Astrocyte of the hippocampus (primary cell): ENCODE data around the gene PPP1R12C.

Source experiments
- DNase-seq: peaks from one replicate; pipeline ENCODE4 v3.0.0; 2011; ENCODE audit warnings: low read depth, low spot score

PPP1R12C gene

DNA sequence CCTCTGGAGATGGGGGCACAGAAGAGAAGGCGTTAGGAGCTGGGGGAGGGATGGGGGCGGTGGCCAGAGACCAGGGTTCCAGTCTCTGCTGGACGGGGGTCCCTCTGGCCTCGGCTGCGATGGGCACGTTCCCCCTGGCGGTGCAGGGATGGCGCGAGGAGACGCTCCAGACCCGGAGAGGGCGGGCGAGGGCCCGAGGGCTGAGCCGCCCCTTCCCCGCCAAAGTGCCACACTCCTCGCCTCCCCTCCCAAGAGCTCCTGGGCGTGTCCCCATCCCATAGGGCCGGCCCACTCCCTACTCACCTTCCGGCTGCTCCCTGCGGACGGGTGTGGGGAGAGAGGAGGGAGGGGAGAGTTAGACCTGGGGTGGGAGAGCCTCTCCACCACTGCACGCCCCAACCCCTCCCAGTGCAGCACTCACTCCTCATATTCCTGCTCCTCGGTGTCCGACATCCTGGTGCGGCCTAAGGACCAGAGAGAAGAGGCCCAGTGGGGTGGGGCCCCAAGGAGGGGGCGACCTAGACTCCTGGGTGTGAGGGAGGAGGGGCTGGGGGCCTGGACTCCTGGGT, 29.4 kb upstream of the PPP1R12C start:
- no peak for DNase-seq

DNA sequence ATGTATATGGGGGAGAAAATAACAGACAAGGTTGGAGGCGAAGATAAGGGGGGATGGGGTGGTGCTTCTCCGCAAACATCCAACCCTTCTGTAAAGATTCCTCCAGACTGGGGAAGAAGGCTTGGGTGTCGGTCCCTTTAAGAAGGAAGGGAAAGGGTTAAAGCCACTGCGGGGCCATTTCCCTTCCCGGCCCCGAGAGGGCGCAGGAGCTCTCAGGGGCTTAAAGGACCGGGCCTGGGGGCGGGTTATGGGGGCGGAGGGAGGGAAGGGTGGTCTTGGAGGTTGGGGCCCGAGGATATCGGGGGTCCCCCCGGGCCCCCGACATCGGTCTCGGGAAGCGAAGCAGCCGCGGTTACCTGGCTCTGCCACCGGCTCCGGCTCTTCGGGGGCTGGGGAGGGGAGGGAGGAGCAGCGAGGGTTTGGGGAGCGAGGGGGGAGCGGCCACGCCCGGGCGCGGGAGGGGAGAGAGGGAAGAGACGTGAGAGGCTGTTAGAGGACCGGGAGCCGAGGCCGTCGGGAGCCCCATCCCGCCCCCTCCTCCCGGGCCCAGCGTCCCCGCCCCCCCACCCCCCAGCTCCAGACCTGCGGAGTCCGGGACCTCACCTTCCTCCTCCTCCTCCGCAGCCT, 28.8 kb upstream of the PPP1R12C start:
- DNase-seq: peak; percentile 22

GRCh38 chr19:55145232-55145631, 27.8 kb upstream of the PPP1R12C start:
- no peak for DNase-seq

DNA sequence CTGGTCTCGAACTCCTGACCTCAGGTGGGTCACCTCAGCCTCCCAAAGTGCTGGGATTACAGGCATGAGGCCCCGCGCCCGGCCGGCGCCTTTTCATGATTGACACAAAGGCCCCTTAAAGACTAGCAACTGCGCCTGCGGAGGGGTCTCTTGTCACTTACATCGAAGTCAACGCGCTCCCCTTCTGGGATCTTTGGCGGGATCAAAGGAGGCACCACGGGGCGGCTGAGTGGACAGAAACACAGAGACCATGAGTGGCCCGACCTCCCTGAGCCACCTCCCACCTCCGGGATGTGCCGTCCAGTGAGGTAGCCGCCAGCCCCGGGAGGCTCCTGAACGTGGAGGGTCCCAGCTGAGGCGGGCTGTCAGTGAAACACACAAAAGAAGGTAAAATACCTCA, 24.3 kb upstream of the PPP1R12C start:
- DNase-seq: no peak

DNA sequence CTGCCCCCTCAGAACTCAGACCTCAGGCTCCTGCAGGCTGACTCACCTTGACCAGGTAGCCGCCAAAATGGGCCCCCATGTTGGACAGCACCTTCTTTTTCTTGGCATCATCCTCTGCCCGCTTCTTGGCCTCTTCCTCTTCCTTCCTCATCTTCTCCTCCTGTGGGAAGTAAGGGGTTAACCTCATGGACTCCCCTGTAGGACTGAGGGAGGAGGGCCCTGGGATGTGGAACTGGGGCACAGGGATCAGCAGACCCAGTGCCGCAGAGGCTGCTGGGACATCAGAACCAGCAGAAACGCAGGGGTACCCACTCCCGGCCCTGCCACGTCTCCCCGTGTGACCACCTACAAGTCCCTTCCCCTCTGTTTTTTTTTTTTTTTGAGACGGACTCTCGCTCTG, 20.5 kb upstream of the PPP1R12C start:
- DNase-seq: no peak

- DNase-seq: no peak
These were observed 19.1 kb upstream of the PPP1R12C start for GRCh38 chr19:55136399-55137102.

GRCh38 chr19:55134736-55135135, 17.3 kb upstream of the PPP1R12C start:
- no peak for DNase-seq

DNA sequence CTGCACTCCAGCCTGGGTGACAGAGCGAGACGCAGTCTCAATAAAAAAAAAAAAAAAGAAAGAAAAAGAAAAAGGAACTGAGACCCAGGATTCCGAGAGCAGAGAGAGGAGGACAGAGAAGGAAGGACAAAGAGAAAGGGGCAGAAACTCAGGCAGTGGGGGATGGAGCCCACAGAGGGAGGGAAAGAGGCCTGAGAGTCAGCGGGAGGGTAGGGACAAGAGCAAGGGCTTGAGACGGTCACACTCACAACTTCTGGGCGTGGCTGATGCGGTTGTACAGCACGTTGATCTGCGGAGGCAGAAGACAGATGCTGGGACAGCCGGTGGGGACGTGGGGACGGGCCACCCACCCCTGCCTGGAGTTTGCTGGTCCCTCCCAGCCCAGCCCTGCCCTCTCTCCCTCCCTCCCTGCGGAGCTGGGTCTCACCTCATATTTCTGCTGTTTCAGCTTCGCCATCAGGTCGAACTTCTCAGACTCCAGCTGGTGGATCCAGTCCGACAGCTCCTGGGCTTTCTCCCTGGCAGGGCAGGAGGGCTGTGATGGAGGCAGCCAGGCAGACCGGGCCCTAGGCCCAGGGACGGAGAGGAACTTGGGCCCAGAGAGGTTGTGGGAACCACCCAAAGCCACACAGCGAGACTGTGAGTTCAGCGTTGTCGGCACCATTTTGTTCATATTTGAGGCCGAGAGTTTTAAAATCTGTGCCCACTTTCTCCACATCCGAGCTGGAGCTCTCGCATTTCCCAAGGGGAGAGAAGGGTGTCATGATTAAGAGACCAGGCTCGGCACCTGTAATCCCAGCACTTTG, 16.4 kb upstream of the PPP1R12C start:
- DNase-seq: no peak

- no peak for DNase-seq
These were observed 15.2 kb upstream of the PPP1R12C start for GRCh38 chr19:55132453-55133129.

- no peak for DNase-seq
These were observed 14.0 kb upstream of the PPP1R12C start for GRCh38 chr19:55131421-55131820.

DNA sequence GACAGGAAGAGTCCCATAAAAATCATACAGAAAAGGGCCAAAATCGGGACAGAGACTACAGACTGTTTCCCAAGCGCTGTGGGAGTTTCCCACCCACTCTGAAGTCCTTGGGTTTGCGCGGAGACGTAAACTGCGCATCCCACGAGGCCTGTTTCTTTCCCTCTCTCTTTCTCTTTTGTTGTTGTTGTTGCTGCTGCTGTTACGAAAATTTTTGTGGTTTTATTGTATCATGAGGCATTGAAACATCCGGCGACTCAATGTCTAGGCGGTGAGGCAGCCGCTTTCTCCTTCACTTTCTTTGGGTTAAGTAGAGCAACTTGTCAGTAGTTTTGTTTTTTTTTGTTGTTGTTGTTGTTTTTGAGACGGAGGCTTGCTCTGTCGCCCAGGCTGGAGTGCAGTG, 1.6 kb upstream of the PPP1R12C start:
- no peak for DNase-seq

GRCh38 chr19:55118401-55118991, 1.1 kb upstream of the PPP1R12C start:
- peak; percentile 44 for DNase-seq

GRCh38 chr19:55117663-55118391, 390 bp upstream of the PPP1R12C start:
- peak; percentile 100 for DNase-seq

GRCh38 chr19:55116232-55116858, 1.1 kb downstream of the PPP1R12C start:
- peak; percentile 68 for DNase-seq

- peak; percentile 32 for DNase-seq
These were observed 1.9 kb downstream of the PPP1R12C start for GRCh38 chr19:55115446-55116065.

GRCh38 chr19:55114566-55115145, 2.8 kb downstream of the PPP1R12C start:
- no peak for DNase-seq

DNA sequence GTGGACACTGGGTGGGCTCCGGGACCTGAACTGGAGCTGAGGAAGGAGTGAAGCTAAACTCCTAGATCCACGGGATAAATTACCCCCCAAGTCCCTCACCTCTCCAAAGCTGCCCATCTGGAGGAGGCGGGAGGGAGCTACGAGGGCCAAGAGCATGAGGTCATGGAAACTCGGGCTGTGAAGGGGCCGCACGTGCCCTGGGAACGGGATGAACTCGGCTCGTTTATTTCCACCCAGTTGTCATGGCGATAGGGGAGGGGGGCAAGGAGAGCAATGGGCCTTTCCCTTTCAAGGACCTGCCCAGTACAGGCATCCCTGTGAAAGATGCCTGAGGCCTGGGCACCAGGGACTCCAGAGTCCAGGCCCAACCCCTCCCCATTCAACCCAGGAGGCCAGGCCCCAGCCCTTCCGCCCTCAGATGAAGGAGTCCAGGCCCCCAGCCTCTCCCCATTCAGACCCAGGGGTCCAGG, 3.8 kb downstream of the PPP1R12C start:
- DNase-seq: peak; percentile 97

DNA sequence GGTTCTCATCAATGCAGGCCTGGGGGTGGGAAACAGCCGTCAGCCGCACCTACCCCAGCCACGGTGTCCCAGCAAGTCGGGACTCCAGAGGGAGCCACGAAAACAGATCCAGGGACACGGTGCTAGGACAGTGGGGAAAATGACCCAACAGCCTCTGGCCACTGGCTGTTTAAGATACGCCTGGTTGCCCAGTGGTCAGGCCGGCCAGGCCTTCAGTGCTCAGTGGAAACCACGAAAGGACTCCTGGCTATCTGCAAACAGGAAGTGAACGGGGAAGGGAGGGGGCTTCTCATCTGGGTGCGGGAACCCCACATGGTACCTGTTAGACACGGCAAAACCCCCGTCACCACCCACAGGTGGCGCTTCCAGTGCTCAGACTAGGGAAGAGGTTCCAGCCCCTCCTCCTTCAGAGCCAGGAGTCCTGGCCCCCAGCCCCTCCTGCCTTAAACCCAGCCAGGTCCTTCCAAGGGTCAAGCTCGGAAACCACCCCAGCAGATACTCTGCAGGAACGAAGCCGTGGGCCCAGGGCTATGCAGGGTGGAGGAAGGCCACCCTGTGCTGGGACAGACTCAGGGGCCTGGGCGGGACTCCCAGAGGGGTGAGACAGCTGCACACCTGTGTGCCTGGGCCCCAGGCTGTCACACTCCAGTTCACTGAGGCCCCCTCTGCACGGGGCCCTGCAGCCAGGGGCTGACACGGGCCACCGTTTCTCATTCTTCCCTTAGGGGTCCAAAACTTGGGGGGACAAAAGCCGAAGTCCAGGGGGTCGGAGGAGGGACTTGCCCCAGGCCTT, 4.5 kb downstream of the PPP1R12C start:
- peak; percentile 20 for DNase-seq
